Neural crest cell (in vitro differentiated cells): Measurements from ENCODE around the gene HDAC8. TPM values are rescaled to one million over a fixed set of nuclear protein-coding genes. Genes with fewer than 3 reads are reported as not detected.
"Not testable (repeated sequence)": the region's sequence is repeated elsewhere in the genome, so short reads cannot be mapped to it uniquely, and the experiment has no call there.

ENCODE experiments used
- DNase-seq: peaks from one replicate; pipeline ENCODE4 v3.0.0; 2021; ENCODE audit warnings: low read depth, mixed read lengths, low spot score
- H3K27ac Mint-ChIP-seq: one replicate; pipeline ENCODE4 v1.8.0; 2021; ENCODE audit warnings: mild to moderate bottlenecking, mixed read lengths; ENCODE audit not compliant: unreplicated experiment
- H3K27me3 Mint-ChIP-seq: 2 replicates; pipeline ENCODE4 v1.8.0; 2021; ENCODE audit warnings: low read depth, mild to moderate bottlenecking, mixed read lengths
- H3K36me3 Mint-ChIP-seq: 2 replicates; pipeline ENCODE4 v1.8.0; 2021; ENCODE audit warnings: low read depth, mild to moderate bottlenecking, mixed read lengths
- H3K4me1 Mint-ChIP-seq: 2 replicates; pipeline ENCODE4 v1.8.0; 2021; ENCODE audit warnings: mixed read lengths
- H3K4me3 Mint-ChIP-seq: one replicate; pipeline ENCODE4 v1.8.0; 2021; ENCODE audit warnings: mild to moderate bottlenecking, mixed read lengths
- H3K9me3 Mint-ChIP-seq: 2 replicates; pipeline ENCODE4 v1.8.0; 2021; ENCODE audit warnings: mixed read lengths
- total RNA-seq: library from RNA; stranded (reverse); gene quantifications from 2 replicates; pipeline ENCODE4 v1.2.1, GENCODE V29; 2021
- TF ChIP-seq, protein P1 (sequence below): fragments of 200-600 bp; sonication (generic); conservative IDR thresholded peaks from 2 replicates; pipeline ENCODE4 v1.5.0; 2021; ENCODE audit warnings: antibody characterized with exemption, mild to moderate bottlenecking

HDAC8 gene
- total RNA-seq, 1 donor from 2014 or later, result 31.0 TPM

DNA sequence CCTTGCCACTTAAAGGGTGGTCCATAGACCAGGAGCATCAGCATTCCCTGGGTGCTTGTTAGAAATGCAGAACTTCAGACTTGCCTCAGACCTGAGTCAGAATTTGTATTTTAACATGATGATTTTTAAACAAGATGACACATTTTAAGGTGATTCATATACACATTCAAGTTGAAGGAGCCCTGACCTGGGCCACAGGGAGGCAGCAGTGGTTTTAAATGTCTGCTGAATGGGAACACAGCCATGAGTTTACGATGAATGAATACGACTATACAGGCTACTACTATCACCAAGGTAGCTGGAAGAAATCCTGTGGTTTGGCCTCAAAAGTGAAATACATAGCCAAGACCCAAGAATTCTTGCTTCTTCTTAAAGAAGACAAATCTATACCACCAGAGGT is 2.9 kb downstream of the HDAC8 start:
- no peaks in the 10 kb centered on the region for H3K27me3 Mint-ChIP-seq
- peaks cover 10% of the 10 kb centered on the region for H3K36me3 Mint-ChIP-seq
- H3K27ac Mint-ChIP-seq, result no peak overlapping the region
- no peak for DNase-seq
- TF ChIP-seq, protein P1, sequence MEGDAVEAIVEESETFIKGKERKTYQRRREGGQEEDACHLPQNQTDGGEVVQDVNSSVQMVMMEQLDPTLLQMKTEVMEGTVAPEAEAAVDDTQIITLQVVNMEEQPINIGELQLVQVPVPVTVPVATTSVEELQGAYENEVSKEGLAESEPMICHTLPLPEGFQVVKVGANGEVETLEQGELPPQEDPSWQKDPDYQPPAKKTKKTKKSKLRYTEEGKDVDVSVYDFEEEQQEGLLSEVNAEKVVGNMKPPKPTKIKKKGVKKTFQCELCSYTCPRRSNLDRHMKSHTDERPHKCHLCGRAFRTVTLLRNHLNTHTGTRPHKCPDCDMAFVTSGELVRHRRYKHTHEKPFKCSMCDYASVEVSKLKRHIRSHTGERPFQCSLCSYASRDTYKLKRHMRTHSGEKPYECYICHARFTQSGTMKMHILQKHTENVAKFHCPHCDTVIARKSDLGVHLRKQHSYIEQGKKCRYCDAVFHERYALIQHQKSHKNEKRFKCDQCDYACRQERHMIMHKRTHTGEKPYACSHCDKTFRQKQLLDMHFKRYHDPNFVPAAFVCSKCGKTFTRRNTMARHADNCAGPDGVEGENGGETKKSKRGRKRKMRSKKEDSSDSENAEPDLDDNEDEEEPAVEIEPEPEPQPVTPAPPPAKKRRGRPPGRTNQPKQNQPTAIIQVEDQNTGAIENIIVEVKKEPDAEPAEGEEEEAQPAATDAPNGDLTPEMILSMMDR, result no peak
- peaks cover 9% of the 10 kb centered on the region for H3K4me1 Mint-ChIP-seq
- no peak overlapping the region for H3K4me3 Mint-ChIP-seq
- no peaks in the 10 kb centered on the region for H3K9me3 Mint-ChIP-seq

DNA sequence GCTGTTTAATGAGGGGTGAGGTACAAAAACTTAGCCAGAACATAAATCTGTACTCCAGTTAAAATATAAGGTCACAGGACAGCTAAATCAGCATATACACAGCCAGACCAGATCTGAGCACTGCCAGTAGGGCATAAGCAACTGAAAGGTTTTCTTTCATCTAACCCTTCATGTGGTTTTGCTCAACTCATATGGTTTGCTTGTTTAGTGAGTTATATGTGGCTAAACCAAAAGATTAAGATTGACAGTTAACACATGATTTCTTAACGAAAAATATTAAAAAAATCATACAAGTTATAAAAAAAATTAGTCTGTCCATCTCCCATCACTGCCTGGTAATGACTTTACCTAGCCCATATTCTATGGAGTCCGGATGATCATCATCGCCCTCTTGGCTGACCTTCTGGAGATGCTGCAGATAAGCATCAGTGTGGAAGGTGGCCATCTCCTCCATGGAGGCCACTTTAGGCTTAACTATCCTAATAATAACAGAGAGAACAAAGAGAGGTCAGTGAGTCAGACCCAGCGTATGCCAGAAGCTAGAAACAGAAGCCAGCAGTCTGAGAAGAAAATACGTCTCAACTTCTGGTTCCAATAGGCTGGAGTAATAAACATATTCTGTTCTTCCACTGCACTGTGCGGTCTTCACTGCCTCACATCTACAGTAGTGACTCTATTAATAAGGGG is 4.1 kb downstream of the HDAC8 start:
- H3K27me3 Mint-ChIP-seq, result no peaks in the 10 kb centered on the region
- DNase-seq, result no peak
- H3K9me3 Mint-ChIP-seq, result no peaks in the 10 kb centered on the region
- peaks cover 9% of the 10 kb centered on the region for H3K4me1 Mint-ChIP-seq
- TF ChIP-seq, protein P1, result no peak
- H3K27ac Mint-ChIP-seq, result no peak overlapping the region
- peak overlapping the region; percentile 29 for H3K4me3 Mint-ChIP-seq
- H3K36me3 Mint-ChIP-seq, result peaks cover 10% of the 10 kb centered on the region

DNA sequence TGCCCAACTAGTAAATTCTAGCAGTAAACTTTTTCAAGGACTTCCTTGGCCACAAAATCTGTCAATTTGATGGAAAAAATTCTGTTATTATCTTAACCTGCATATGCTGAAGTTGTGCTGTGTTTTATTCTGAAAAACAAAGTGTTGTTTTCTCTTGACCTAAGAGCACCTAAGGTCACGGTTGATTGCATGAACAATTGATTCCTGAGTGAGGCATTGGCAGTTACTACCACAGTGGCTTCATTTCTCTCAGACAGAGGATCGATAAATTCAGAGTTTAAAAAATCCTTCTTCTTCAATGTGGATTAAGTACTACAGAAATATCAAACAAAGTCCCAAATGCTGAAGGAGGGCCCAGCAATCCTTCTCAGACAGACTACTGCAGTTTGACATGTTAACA is 6.2 kb downstream of the HDAC8 start:
- Mint-ChIP-seq H3K9me3 (peaks cover 8% of the 10 kb centered on the region), H3K27me3 (no peaks in the 10 kb centered on the region), H3K27ac (no peak overlapping the region), H3K36me3 (peaks cover 20% of the 10 kb centered on the region), H3K4me1 (no peaks in the 10 kb centered on the region), H3K4me3 (no peak overlapping the region)
- no peak for DNase-seq
- TF ChIP-seq, protein P1, result no peak

DNA sequence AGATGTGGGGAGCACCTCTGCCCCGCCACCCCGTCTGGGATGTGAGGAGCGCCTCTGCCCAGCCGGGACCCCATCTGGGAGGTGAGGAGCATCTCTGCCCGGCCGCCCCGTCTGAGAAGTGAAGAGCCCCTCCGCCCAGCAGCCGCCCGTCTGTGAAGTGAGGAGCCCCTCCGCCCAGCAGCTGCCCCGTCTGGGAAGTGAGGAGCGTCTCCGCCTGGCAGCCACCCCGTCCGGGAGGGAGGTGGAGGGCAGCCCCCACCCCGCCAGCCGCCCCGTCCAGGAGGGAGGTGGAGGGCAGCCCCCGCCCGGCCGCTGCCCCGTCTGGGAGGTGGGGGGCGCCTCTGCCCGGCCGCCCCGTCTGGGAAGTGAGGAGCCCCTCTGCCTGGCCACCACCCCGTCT is 13.0 kb downstream of the HDAC8 start:
- not testable (repeated sequence) for H3K4me3 Mint-ChIP-seq, DNase-seq, H3K27me3 Mint-ChIP-seq, H3K27ac Mint-ChIP-seq
- Mint-ChIP-seq H3K9me3 (peaks cover 20% of the 10 kb centered on the region), H3K4me1 (peaks cover 12% of the 10 kb centered on the region), H3K36me3 (peaks cover 46% of the 10 kb centered on the region)

DNA sequence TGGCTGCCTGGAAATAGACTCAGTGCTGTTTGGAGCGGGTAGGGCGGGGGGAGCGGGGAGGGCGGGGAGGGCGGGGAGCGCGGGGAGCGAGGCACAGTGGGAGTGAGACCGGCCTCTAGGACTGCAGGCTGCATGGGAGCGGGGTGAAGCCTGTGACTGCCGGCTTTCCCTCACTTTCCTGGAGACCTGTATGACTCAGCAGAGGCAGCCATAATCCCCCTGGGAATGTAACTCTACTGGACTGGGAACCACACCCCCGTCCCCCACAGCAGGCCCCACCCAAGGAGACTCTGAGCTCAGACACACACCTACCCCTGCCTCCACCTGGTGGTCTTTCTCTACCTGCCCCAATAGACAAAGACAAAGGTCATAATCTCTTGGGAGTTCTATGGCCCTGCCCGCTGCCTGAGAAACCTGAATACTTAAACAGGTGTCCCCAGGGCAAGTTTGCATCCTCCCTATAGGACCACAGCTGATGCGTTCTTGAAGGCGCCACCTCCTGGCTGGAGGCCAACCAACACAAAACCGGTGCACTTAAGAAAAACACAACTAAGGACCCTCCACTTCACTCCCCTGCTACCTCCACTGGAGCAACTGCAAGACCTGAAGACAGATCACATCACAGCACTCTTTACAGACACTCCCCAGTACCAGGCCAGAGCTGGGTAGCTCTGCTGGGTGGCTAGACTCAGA is 18.0 kb downstream of the HDAC8 start:
- Mint-ChIP-seq H3K27me3 (no peaks in the 10 kb centered on the region), H3K4me1 (peaks cover 13% of the 10 kb centered on the region), H3K36me3 (peaks cover 31% of the 10 kb centered on the region), H3K4me3 (no peak overlapping the region), H3K27ac (no peak overlapping the region), H3K9me3 (peaks cover 12% of the 10 kb centered on the region)
- peak; percentile 1 for DNase-seq
- TF ChIP-seq, protein P1, result peak; percentile 5

DNA sequence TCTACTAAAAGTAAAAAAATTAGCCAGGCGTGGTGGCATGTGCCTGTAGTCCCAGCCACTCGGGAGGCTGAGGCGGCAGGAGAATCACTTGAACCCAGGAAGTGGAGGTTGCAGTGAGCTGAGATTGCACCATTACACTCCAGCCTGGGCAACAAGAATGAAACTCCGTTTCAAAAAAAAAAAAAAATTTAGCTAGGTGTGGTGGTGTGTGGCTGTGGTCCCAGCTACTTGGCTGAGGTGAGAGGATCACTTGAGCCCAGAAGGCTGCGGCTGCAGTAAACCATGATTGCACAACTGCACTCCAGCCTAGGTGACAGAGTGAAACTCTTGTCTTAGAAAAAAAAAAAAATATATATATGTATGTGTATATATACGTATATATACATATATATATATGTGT is 20.2 kb downstream of the HDAC8 start:
- not testable (repeated sequence) for H3K27ac Mint-ChIP-seq, DNase-seq, H3K4me3 Mint-ChIP-seq, H3K27me3 Mint-ChIP-seq, H3K9me3 Mint-ChIP-seq
- peaks cover 20% of the 10 kb centered on the region for H3K36me3 Mint-ChIP-seq
- peaks cover 13% of the 10 kb centered on the region for H3K4me1 Mint-ChIP-seq
